Activated CD8-positive, alpha-beta T cell treated with anti-CD3 and anti-CD28 coated beads for 36 hours (primary cell): ENCODE measurements around the gene PTBP3. TPM values are rescaled to one million over a fixed set of nuclear protein-coding genes. Genes with fewer than 3 reads are reported as not detected.
A peak's percentile ranks its signal among the peaks of the same experiment; 100 is the strongest.

Source experiments
- ATAC-seq: fragments of 200-7000 bp; cut with Tn5 transposase; one replicate; pipeline ENCODE4 v1.10.0; 2021; ENCODE audit warnings: mild to moderate bottlenecking, moderate library complexity
- CTCF ChIA-PET: fragments of 350-600 bp; sonication (Branson Sonifier 250); formaldehyde crosslinking; loops from one replicate; lab custom pipeline; 2021; ENCODE audit warnings: antibody characterized with exemption; lab: Charles Lee
- POLR2A ChIA-PET: fragments of 350-600 bp; sonication (Branson Sonifier 250); formaldehyde crosslinking; loops from one replicate; lab custom pipeline; 2021; ENCODE audit warnings: antibody characterized with exemption; lab: Charles Lee
- DNase-seq: peaks from one replicate; pipeline ENCODE4 v3.0.0-alpha.2; 2020
- H3K27ac Mint-ChIP-seq: one replicate; pipeline ENCODE4 v1.8.0; 2021; ENCODE audit warnings: mild to moderate bottlenecking, mixed read lengths
- H3K27me3 Mint-ChIP-seq: one replicate; pipeline ENCODE4 v1.8.0; 2021; ENCODE audit warnings: mixed read lengths
- H3K36me3 Mint-ChIP-seq: one replicate; pipeline ENCODE4 v1.8.0; 2021; ENCODE audit warnings: low read depth, mixed read lengths
- H3K4me1 Mint-ChIP-seq: one replicate; pipeline ENCODE4 v1.8.0; 2021; ENCODE audit warnings: low read depth, mixed read lengths
- H3K4me3 Mint-ChIP-seq: one replicate; pipeline ENCODE4 v1.8.0; 2021; ENCODE audit warnings: mild to moderate bottlenecking, moderate library complexity, mixed read lengths
- H3K9me3 Mint-ChIP-seq: one replicate; pipeline ENCODE4 v1.8.0; 2021; ENCODE audit warnings: mixed read lengths
- intact Hi-C: fragments of 100-400 bp; cut with micrococcal nuclease; formaldehyde crosslinking; loops from one replicate; pipeline ENCODE4 v1.10.0; 2022
- total RNA-seq, 2 experiments: library from RNA; stranded (reverse); gene quantifications; one replicate each; pipeline ENCODE4 v1.2.3, GENCODE V29; 2021
- TF ChIP-seq, protein P1 (sequence below): fragments of 200-600 bp; IDR thresholded peaks from one replicate; pipeline ENCODE4 v1.8.0; 2022; ENCODE audit warnings: antibody characterized with exemption, mild to moderate bottlenecking

Gene PTBP3
- total RNA-seq, 2 experiments from 2014 or later = 108 to 120 TPM

DNA sequence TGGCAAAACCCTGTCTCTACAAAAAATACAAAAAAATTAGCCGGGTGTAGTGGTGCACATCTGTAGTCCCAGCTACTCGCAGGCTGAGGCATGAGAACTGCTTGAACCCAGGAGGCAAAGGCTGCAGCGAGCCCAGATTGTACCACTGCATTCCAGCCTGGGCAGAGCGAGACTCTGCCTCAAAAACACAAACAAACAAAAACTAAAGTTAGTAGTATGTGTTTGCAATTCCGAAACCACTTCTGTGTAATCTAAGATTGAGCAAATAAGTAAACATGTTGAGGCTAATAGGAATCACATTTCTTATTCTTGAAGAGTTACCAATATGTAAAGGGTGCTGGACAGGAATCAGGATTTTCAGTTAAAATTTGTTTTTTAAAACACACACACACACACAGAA, 88.3 kb downstream of the PTBP3 start:
- intact Hi-C loops = loop anchor here (10.0 kb wide), 1 partner anchor 70 kb away; no protein-coding TSS in a partner anchor
- Mint-ChIP-seq H3K4me1 (peaks cover 17% of the 10 kb centered on the region), H3K9me3 (no peaks in the 10 kb centered on the region), H3K36me3 (peaks cover 30% of the 10 kb centered on the region), H3K27ac (no peak overlapping the region), H3K27me3 (no peaks in the 10 kb centered on the region), H3K4me3 (no peak overlapping the region)
- TF ChIP-seq, protein P1, sequence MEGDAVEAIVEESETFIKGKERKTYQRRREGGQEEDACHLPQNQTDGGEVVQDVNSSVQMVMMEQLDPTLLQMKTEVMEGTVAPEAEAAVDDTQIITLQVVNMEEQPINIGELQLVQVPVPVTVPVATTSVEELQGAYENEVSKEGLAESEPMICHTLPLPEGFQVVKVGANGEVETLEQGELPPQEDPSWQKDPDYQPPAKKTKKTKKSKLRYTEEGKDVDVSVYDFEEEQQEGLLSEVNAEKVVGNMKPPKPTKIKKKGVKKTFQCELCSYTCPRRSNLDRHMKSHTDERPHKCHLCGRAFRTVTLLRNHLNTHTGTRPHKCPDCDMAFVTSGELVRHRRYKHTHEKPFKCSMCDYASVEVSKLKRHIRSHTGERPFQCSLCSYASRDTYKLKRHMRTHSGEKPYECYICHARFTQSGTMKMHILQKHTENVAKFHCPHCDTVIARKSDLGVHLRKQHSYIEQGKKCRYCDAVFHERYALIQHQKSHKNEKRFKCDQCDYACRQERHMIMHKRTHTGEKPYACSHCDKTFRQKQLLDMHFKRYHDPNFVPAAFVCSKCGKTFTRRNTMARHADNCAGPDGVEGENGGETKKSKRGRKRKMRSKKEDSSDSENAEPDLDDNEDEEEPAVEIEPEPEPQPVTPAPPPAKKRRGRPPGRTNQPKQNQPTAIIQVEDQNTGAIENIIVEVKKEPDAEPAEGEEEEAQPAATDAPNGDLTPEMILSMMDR = no peak
- no peak for ATAC-seq
- DNase-seq = no peak
- ChIA-PET CTCF (no interaction called here), POLR2A (no interaction called here)

DNA sequence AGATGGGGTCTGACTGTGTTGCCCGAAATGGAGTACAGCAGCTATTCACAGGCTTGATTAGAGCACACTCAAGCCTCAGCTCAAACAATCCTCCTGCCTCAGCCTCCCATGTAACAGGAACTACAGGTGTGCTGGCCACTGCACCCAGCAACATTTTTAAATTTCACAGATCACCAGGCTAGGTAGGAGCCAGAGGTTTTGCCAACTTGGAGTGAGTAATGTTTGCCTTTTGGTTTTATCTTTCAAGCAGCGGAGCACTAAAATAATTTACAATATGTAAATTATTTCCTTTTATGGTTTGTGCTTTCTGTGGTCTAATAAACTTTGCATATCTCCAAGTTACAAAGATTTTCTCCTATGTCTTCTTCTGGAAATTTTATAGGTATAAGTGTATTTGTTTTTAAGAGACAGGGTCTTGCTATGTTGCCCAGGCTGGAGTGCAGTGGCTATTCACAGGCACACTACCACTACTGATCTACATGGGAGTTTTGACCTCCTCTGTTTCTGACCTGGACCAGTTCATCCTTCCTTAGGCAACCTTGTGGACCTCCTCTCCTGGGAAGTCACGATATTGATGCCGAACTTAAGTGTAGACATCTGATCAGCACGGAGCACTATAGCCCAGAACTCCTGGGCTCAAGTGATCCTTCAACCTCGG, 91.1 kb downstream of the PTBP3 start:
- no peak overlapping the region for H3K27ac Mint-ChIP-seq
- DNase-seq (no peak), ATAC-seq (no peak)
- H3K4me3 Mint-ChIP-seq = no peak overlapping the region
- H3K9me3 Mint-ChIP-seq = no peaks in the 10 kb centered on the region
- H3K27me3 Mint-ChIP-seq = no peaks in the 10 kb centered on the region
- intact Hi-C loops = loop anchor here (10.0 kb wide), 1 partner anchor 73 kb away; no protein-coding TSS in a partner anchor
- peaks cover 34% of the 10 kb centered on the region for H3K36me3 Mint-ChIP-seq
- TF ChIP-seq, protein P1 = no peak
- peaks cover 8% of the 10 kb centered on the region for H3K4me1 Mint-ChIP-seq
- ChIA-PET POLR2A (no interaction called here), CTCF (no interaction called here)

DNA sequence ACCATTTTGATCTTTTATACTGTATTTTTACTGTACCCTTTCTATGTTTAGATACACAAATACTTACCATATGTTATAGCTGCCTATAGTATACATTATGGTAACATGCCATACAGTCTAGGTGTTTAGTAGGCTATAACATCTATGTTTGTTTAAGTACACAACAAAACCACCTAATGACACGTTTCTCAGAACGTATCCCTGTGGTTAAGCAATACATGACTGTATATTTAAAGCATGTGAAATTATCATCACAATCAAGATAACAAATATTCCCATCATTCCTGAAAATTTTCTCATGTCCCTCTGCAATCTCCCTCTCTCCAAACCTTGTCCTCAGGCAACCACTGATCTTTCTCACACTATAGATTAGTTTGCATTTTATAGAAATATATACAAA, 91.9 kb downstream of the PTBP3 start:
- ChIA-PET CTCF (no interaction called here), POLR2A (no interaction called here)
- DNase-seq = no peak
- TF ChIP-seq, protein P1 = no peak
- Mint-ChIP-seq H3K4me1 (peaks cover 8% of the 10 kb centered on the region), H3K36me3 (peaks cover 27% of the 10 kb centered on the region), H3K9me3 (no peaks in the 10 kb centered on the region), H3K4me3 (no peak overlapping the region), H3K27ac (no peak overlapping the region), H3K27me3 (no peaks in the 10 kb centered on the region)
- no peak for ATAC-seq
- intact Hi-C loops = loop anchor here (10.0 kb wide), 1 partner anchor 73 kb away; no protein-coding TSS in a partner anchor

DNA sequence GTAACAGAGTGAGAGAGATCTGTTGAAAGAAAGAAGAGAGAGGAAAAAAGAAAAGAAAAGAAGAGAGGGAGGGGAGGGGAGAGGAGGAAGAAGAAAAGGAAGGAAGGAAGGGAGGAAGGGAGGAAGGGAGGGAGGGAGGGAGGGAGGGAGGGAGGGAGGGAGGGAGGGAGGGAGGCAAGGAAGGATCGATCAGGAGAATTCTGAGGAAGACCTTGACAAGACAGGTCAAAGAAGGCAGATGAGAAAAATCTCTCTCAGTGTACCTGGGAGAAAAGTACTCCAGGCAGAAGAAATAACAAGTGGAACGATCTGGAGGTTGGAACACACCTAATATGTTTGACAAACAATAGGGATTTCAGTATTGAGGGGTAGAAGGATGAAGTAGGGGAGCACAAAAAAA, 93.7 kb downstream of the PTBP3 start:
- ATAC-seq = no peak
- H3K4me3 Mint-ChIP-seq = no peak overlapping the region
- H3K27ac Mint-ChIP-seq = peak overlapping the region; percentile 11
- H3K27me3 Mint-ChIP-seq = no peaks in the 10 kb centered on the region
- intact Hi-C loops = loop anchor here (10.0 kb wide), 1 partner anchor 75 kb away; no protein-coding TSS in a partner anchor
- ChIA-PET CTCF (no interaction called here), POLR2A (no interaction called here)
- H3K9me3 Mint-ChIP-seq = no peaks in the 10 kb centered on the region
- no peak for DNase-seq
- peaks cover 22% of the 10 kb centered on the region for H3K36me3 Mint-ChIP-seq
- TF ChIP-seq, protein P1 = no peak
- H3K4me1 Mint-ChIP-seq = peaks cover 8% of the 10 kb centered on the region

DNA sequence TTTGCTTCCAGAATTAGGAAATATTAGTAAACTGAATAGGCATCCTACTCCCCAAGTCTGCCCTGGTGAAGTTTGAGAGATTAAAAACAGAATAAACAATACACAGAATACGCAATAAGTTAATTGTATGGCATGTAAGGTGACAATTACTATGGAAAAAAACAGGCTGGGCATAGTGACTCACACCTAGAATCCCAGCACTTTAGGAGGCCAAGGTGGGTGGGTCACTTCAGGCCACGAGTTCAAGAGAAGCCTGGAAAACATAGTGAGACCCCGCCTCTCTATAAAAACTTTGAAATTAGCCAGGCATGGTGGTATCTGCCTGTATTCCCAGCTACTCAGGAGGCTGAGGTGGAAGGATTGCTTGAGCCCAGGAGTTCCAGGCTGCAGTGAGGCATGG, 94.1 kb downstream of the PTBP3 start:
- TF ChIP-seq, protein P1 = no peak
- Mint-ChIP-seq H3K27ac (peak overlapping the region; percentile 11), H3K27me3 (no peaks in the 10 kb centered on the region), H3K4me1 (peaks cover 8% of the 10 kb centered on the region), H3K36me3 (peaks cover 19% of the 10 kb centered on the region), H3K4me3 (no peak overlapping the region), H3K9me3 (no peaks in the 10 kb centered on the region)
- DNase-seq (no peak), ATAC-seq (no peak)
- POLR2A ChIA-PET = interaction anchor here (0.6 kb wide), 1 partner anchor 10 kb away, joined by 4 read pairs; no protein-coding TSS in a partner anchor
- CTCF ChIA-PET = no interaction called here
- intact Hi-C loops = no loop called here
